MM.1S (cell line): Measurements from ENCODE around the gene ARHGAP33.

Experiments used
- EZH2 ChIP-seq: fragments of 300-600 bp; sonication (generic); optimal IDR thresholded peaks from 2 replicates; pipeline ENCODE3; 2017; ENCODE audit warnings: low read depth, mild to moderate bottlenecking, antibody characterized with exemption, low read length, mixed read lengths
- EZH2phosphoT487 ChIP-seq: fragments of 300-600 bp; sonication (generic); IDR thresholded peaks from 2 replicates; pipeline ENCODE4 v1.6.1; 2018; ENCODE audit warnings: antibody characterized with exemption, low read length
- TF ChIP-seq, protein P1 (sequence below): fragments of 300-600 bp; sonication (generic); IDR thresholded peaks from 2 replicates; pipeline ENCODE4 v1.5.1; 2016; ENCODE audit warnings: antibody characterized with exemption, low read length, mixed read lengths

DNA sequence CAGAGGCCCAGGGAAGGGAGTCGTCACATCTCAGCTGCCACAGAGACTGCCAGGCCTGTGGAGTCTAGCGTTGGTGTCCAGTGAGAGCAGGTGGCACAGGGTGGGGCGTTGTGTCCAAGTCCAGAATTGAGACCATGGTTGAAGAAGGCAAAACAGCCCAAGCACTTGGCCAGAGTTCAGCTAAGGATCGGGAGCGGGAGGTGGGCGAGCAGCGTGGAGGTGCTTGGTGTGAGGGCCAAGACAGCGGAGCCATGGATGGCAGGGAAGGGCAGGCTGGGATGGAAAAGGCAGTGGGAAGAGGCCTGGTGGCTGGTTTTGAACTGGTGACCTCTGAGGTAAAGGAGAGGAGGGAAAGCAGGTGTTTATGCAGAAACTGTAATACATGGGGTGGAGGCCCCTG lies 41.1 kb upstream of the ARHGAP33 start:
- TF ChIP-seq, protein P1, sequence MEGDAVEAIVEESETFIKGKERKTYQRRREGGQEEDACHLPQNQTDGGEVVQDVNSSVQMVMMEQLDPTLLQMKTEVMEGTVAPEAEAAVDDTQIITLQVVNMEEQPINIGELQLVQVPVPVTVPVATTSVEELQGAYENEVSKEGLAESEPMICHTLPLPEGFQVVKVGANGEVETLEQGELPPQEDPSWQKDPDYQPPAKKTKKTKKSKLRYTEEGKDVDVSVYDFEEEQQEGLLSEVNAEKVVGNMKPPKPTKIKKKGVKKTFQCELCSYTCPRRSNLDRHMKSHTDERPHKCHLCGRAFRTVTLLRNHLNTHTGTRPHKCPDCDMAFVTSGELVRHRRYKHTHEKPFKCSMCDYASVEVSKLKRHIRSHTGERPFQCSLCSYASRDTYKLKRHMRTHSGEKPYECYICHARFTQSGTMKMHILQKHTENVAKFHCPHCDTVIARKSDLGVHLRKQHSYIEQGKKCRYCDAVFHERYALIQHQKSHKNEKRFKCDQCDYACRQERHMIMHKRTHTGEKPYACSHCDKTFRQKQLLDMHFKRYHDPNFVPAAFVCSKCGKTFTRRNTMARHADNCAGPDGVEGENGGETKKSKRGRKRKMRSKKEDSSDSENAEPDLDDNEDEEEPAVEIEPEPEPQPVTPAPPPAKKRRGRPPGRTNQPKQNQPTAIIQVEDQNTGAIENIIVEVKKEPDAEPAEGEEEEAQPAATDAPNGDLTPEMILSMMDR, result no peak
- no peak for TF ChIP-seq EZH2
- TF ChIP-seq EZH2phosphoT487, result no peak
